Testis (tissue), 2 donors: Measurements from ENCODE around the gene CAPZB.

ENCODE experiments used
- POLR2A ChIP-seq: fragments of 450-650 bp; IDR thresholded peaks from one replicate; pipeline ENCODE4 v1.6.1; 2017; ENCODE audit warnings: antibody characterized with exemption, mild to moderate bottlenecking, moderate library complexity
- TF ChIP-seq, protein P1 (sequence below), 3 experiments: fragments of 450-650 bp in 2 of 3; fragments of 200-600 bp in 1 of 3; sonication (generic) in 1 of 3; IDR thresholded peaks; one replicate each; pipeline ENCODE4 v1.5.1; 2016 to 2019; ENCODE audit warnings: antibody characterized with exemption in 3 of 3, mild to moderate bottlenecking in 2 of 3, moderate library complexity in 1 of 3

GRCh38 chr1:19421365-19421764 is 64.0 kb downstream of the CAPZB start:
- TF ChIP-seq, protein P1, sequence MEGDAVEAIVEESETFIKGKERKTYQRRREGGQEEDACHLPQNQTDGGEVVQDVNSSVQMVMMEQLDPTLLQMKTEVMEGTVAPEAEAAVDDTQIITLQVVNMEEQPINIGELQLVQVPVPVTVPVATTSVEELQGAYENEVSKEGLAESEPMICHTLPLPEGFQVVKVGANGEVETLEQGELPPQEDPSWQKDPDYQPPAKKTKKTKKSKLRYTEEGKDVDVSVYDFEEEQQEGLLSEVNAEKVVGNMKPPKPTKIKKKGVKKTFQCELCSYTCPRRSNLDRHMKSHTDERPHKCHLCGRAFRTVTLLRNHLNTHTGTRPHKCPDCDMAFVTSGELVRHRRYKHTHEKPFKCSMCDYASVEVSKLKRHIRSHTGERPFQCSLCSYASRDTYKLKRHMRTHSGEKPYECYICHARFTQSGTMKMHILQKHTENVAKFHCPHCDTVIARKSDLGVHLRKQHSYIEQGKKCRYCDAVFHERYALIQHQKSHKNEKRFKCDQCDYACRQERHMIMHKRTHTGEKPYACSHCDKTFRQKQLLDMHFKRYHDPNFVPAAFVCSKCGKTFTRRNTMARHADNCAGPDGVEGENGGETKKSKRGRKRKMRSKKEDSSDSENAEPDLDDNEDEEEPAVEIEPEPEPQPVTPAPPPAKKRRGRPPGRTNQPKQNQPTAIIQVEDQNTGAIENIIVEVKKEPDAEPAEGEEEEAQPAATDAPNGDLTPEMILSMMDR (IDR thresholded peaks at IDR 0.05) = no peak
- TF ChIP-seq POLR2A = no peak
